Measurements from ENCODE around the gene WARS2. TPM values are rescaled to one million over a fixed set of nuclear protein-coding genes. Genes with fewer than 3 reads are reported as not detected.

WARS2 gene
- total RNA-seq, 4 donors from 2014 or later = 5.8 to 12.6 (median 10.0) TPM

- intact Hi-C loops (cut with DNase I) = no loop called here
Observed at GRCh38 chr1:118989878-118990378, 150.5 kb downstream of the WARS2 start.

GRCh38 chr1:118989006-118989815 lies 151.2 kb downstream of the WARS2 start:
- no peak for TF ChIP-seq EP300 (IDR thresholded peaks at IDR 0.05)
- no peak for TF ChIP-seq POLR2A (IDR thresholded peaks at IDR 0.05; ENCODE audit: low read depth)
- TF ChIP-seq, protein P1, sequence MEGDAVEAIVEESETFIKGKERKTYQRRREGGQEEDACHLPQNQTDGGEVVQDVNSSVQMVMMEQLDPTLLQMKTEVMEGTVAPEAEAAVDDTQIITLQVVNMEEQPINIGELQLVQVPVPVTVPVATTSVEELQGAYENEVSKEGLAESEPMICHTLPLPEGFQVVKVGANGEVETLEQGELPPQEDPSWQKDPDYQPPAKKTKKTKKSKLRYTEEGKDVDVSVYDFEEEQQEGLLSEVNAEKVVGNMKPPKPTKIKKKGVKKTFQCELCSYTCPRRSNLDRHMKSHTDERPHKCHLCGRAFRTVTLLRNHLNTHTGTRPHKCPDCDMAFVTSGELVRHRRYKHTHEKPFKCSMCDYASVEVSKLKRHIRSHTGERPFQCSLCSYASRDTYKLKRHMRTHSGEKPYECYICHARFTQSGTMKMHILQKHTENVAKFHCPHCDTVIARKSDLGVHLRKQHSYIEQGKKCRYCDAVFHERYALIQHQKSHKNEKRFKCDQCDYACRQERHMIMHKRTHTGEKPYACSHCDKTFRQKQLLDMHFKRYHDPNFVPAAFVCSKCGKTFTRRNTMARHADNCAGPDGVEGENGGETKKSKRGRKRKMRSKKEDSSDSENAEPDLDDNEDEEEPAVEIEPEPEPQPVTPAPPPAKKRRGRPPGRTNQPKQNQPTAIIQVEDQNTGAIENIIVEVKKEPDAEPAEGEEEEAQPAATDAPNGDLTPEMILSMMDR (IDR thresholded peaks at IDR 0.05) = no peak
- no peak for TF ChIP-seq POLR2AphosphoS5 (IDR thresholded peaks at IDR 0.05)
- no peak overlapping the region for H3K4me3 ChIP-seq
- intact Hi-C loops (cut with DNase I) = no loop called here
- no peak overlapping the region for H3K27ac ChIP-seq (replicated peaks in 1 of 4)
- WGBS = 37% methylated on average over 27 of the region's 44 CpGs
- H3K9me3 ChIP-seq = peaks cover 0 to 5% (median 0%) of the 10 kb centered on the region in 4 donors
- peaks cover 4 to 100% (median 96%) of the 10 kb centered on the region in 4 donors for H3K27me3 ChIP-seq
- no peak for DNase-seq (ENCODE audit: extremely low spot score)
- no peaks in the 10 kb centered on the region for H3K36me3 ChIP-seq
- H3K4me1 ChIP-seq = peaks cover 26 to 63% (median 47%) of the 10 kb centered on the region in 4 donors

More at GRCh38 chr1:118989878-118990378, 150.5 kb downstream of the WARS2 start:
- H3K27ac ChIP-seq (replicated peaks in 1 of 4) = no peak overlapping the region
- H3K36me3 ChIP-seq = no peaks in the 10 kb centered on the region
- peaks cover 19 to 56% (median 40%) of the 10 kb centered on the region in 4 donors for H3K4me1 ChIP-seq
- peaks cover 4 to 100% (median 96%) of the 10 kb centered on the region in 4 donors for H3K27me3 ChIP-seq
- no peak for DNase-seq (ENCODE audit: extremely low spot score)
- peaks cover 0 to 5% (median 0%) of the 10 kb centered on the region in 4 donors for H3K9me3 ChIP-seq
- 29% methylated on average over 10 of the region's 22 CpGs for WGBS
- no peak overlapping the region for H3K4me3 ChIP-seq
- TF ChIP-seq, protein P1 (IDR thresholded peaks at IDR 0.05) = no peak
- TF ChIP-seq POLR2A (IDR thresholded peaks at IDR 0.05; ENCODE audit: low read depth) (no peak), POLR2AphosphoS5 (IDR thresholded peaks at IDR 0.05) (no peak), EP300 (IDR thresholded peaks at IDR 0.05) (no peak)

DNA sequence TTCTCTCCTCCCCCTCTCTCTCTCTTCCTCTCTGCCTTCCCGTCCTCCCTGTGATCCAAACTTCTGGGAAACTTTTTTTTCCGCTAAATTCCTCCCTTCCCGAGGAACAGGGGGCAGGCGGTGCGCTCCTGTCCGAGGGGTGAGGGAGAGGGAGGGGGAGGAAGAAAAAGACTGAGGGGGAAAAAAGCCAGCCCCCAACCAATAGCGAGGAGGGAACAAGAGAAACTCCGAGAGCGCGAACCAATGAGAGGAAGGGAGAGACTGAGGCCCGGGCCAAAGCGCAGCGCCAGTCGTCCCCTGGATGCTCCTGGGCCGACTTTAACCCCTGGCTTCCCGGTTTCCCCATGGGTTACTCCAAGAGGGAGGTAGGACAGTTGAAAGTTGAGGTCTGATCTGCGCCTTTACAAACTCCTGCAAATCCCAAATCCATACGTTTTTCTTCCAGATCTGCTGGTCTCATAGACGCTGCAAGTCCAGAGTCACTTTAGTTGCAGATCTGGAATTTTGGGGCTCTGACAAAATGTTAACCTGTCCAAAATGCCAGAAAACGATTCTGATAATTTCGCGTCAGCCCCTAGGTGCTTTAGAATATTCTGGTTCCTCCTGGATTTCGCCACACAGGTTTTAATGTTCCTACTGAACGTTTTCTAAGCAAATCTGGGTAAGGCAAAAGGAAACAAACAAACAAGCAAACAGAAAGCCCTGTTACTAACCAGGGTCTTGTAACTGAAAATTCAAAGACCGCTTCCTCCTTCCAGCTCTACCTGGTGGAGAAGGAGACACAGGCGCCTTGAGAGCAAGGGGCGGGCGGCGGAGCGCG lies 152.1 kb downstream of the WARS2 start, which contains the start of gene TBX15:
TBX15 (minus strand) TSS at position 158 of the 820 bp plus-strand sequence. CDS start 548 bp downstream, outside the sequence.
- Histone ChIP-seq H3K36me3 (no peaks in the 10 kb centered on the region), H3K9me3 (peaks cover 0 to 5% (median 0%) of the 10 kb centered on the region in 4 donors), H3K4me1 (peaks cover 30 to 67% (median 51%) of the 10 kb centered on the region in 4 donors), H3K4me3 (peak within 1 kb of the TSS; percentile 48 to 60 (median 50)), H3K27ac (replicated peaks in 1 of 4) (peak within 1 kb of the TSS in 2 of 4 donors; percentile 20 to 41), H3K27me3 (peaks cover 4 to 100% (median 95%) of the 10 kb centered on the region in 4 donors)
- DNase-seq (ENCODE audit: extremely low spot score) = no peak
- no peak for TF ChIP-seq POLR2AphosphoS5 (IDR thresholded peaks at IDR 0.05)
- TF ChIP-seq POLR2A (IDR thresholded peaks at IDR 0.05; ENCODE audit: low read depth) = no peak
- TF ChIP-seq EP300 (IDR thresholded peaks at IDR 0.05) = no peak
- TF ChIP-seq, protein P1 (IDR thresholded peaks at IDR 0.05) = no peak
- intact Hi-C loops (cut with DNase I) = no loop called here
- WGBS = 12% methylated on average over 30 of the region's 31 CpGs

DNA sequence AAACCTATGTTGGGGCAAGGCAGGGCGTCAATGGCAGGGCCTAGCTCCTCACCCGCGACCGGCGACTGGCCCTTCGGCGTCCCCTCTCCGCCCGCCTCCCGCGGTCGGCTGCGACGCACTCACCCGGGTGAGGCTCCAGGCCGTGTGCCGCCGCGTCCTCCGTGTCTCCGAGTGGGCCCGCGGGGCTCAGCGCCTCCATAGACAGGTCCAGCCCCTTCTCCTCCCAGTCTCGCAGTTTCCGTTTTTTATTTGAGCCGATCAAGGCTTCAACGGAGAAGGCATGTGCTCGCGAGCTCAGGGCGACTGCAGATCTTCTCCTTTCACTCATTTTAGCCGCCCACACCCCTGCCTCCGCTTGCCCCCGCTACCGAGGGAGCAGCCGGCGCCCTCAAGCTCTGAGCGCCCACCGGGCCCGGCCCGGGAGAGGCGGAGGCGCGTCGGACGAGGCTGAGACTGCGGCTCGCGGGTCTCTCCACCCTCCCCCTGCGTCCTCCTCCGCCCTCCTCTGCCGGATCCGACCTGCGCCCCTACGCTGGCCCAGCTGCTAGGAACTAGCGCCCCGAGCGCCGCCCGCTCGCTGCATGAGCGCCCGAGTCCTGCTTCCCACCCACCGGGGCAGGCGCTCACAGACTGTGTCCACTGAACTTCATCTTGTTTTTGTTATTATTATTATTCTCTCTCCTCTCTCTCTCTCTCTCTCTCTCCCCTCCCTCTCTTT lies 152.8 kb downstream of the WARS2 start:
- intact Hi-C loops (cut with DNase I) = no loop called here
- Histone ChIP-seq H3K4me1 (peaks cover 30 to 60% (median 45%) of the 10 kb centered on the region in 4 donors), H3K27ac (replicated peaks in 1 of 4) (peak overlapping the region in 2 of 4 donors; percentile 20 to 41), H3K27me3 (peaks cover 4 to 100% (median 95%) of the 10 kb centered on the region in 4 donors), H3K36me3 (no peaks in the 10 kb centered on the region), H3K9me3 (peaks cover 0 to 5% (median 0%) of the 10 kb centered on the region in 4 donors), H3K4me3 (peak overlapping the region; percentile 48 to 60 (median 50))
- WGBS = 3% methylated on average over 36 of the region's 65 CpGs
- TF ChIP-seq EP300 (IDR thresholded peaks at IDR 0.05) (no peak), POLR2AphosphoS5 (IDR thresholded peaks at IDR 0.05) (no peak), POLR2A (IDR thresholded peaks at IDR 0.05; ENCODE audit: low read depth) (peak; percentile 4)
- TF ChIP-seq, protein P1 (IDR thresholded peaks at IDR 0.05) = no peak
- DNase-seq (ENCODE audit: extremely low spot score) = no peak
